ENCODE measurements around the gene ASIC4.

Gene ASIC4

DNA sequence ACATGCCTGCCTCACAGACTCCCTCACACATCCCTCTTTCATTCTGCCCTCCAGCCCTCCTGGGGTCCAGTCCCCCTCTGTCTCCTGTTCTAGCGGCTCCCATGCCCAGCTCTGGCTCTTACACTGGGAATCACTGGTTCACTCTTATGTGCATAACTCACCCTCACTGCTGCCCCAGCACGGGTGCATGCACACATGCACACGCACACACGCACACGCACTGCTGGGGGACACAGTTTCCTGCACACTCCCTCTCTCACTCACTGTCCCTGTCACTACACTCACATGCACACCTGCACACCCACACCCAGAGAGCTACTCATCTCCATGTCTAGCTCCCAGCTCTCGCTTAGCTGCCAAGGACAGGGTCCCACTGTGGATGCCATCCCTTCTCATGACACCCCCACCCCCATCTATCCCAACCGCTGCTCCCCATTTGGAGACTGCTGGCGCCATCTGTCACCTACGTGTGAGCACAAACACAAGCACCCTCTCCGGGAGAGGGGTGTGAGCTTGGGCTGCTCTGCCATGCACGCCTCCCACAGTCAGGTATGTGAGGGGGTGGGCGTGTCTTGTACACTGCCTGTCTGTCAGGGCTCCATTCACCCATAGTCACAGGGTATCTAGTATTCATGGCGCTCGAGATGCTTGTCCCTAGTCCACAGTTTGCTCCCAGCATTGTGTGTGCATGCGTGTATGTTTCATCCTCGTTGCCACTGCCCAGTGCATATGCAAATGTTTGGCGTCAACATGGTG lies 1.8 kb downstream of the ASIC4 start:
- DNase-seq (ENCODE audit: low read depth) = no peak

DNA sequence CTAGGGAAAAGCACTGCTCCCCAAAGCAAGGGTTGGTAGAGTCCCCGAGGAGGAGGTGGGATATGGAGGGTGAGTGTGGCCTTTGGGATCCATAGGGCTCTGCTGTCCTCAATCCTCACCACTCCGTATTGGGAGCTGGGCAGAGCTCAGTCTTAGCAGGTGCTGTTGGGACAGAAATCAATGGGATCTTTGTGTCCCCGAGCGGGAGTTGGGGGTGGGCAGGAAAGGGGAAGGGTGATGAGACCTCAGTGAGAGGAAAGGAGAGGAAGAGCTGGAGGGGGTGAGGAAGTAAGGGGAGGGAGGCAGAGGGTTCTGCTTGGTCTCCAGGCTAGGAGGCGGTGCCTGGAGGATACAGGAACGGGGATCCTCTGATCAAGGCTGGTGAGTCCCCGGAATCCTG lies 2.6 kb downstream of the ASIC4 start:
- DNase-seq (ENCODE audit: low read depth) = no peak

DNA sequence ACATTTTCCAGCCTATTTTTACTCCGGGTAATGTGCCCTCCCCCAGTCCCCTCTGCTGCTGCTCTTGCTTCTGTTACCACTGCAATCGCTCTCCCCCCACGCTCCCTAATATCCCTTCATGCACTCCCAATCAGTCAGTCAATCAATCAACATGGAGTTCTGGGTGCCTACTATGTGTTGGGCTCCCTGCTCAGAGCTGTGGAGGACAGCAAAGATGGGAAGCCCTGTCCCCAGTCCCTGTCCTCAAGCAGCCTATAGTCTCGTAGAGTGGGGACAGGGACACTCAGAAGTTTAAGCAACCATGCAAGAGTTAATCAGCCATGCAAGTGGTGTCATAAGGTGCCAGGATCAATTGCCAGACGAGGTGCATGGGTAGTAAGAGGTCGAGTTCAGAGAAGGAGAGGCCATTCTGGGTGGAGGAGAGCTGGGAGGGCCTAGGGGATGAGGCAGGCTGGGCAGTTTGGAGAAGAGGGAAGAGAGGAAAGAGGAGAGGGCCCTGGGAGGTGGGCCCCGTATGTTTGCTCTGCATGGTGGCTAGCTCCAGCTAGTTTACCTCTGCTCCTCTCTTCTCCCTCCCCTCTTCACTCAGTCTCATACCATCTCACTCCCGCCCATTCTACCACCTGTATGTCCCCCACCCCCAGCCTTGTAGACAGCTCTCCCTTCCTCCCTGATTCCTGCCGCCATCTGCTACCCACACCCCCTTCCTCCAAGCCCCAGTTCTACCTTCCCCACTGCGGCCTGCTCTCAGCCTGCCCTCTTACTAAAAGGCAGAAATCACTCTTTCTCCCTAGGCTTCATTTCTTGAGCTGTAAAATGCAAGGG lies 3.9 kb downstream of the ASIC4 start:
- no peak for DNase-seq (ENCODE audit: low read depth)

DNA sequence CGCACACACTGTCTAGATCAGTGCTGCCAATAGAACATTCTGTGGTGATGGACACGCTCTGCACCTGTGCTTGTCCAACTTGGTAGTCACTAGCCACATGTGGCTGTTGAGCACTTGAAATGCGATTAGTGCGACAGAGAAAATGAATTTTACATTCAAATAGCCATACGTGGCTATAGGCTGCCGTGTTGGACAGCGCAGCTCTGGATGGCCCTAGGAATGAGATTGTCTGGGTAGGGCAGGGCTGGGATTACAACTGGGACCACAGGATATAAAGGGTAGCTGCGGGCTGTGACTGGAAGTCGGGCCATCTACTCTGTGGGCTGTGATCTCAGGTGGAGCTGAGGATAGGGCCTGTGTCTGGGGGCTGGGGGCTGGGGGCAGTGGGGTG lies 5.2 kb downstream of the ASIC4 start:
- no peak for DNase-seq (ENCODE audit: low read depth)

DNA sequence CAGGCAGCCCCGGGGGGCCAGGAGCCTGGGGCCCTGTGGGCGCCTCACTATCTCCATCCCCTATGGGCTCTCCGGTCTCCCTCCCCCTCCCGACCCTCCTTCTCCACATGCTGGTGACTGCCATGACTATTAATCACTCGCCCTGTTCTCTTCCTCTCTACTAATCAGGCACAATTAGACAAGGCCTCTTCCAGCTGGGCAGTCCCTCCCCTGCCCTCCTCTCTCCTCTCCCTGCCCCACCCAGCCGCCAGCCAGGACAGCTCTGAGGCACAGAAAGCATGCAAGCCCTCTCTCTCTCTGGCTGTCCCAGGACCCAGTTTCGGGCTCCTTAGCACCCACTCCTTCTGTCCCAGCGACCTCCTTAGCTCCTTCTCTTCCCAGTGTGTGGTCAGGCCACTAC lies 5.8 kb downstream of the ASIC4 start:
- no peak for DNase-seq (ENCODE audit: low read depth)

DNA sequence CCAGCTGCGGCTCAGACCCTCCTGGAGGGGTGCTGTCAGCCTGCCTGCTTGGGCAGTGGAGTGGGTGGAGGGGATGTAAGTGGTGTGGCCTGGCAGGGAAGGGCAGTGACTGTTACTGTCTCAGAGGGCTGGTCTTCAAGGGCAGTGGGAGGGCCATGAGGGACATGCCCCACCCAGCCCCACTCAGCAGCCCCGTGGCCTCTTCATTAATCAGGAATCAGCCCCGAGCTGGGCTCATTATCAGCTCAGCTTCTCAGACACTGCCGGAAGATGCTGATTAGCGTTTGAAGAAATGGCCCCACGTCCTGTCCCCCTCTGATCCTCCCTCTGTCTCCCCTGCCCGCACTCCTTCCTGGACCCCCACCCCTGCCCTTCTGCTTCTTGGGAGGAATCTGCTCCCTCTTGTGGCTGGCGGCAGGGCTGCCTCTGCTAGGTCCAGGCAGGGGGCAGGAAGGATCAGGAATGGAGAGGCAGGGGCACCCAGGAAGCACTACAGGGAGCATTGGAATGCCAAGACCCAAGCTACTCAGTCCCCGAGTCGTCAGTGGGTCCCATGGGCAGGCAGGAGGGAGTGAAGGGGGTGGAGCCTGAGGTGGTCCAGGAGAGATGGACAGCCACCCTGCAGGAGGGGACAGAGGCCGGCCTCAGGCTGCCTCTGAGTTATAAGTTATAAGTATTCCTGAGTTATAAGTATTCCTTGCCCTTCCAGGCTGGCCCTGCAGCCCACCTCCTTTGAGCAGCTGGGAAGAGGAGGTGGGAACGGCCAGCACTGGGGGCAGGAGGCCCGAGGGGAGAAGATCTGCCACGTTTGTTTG lies 7.0 kb downstream of the ASIC4 start:
- DNase-seq (ENCODE audit: low read depth) = no peak

DNA sequence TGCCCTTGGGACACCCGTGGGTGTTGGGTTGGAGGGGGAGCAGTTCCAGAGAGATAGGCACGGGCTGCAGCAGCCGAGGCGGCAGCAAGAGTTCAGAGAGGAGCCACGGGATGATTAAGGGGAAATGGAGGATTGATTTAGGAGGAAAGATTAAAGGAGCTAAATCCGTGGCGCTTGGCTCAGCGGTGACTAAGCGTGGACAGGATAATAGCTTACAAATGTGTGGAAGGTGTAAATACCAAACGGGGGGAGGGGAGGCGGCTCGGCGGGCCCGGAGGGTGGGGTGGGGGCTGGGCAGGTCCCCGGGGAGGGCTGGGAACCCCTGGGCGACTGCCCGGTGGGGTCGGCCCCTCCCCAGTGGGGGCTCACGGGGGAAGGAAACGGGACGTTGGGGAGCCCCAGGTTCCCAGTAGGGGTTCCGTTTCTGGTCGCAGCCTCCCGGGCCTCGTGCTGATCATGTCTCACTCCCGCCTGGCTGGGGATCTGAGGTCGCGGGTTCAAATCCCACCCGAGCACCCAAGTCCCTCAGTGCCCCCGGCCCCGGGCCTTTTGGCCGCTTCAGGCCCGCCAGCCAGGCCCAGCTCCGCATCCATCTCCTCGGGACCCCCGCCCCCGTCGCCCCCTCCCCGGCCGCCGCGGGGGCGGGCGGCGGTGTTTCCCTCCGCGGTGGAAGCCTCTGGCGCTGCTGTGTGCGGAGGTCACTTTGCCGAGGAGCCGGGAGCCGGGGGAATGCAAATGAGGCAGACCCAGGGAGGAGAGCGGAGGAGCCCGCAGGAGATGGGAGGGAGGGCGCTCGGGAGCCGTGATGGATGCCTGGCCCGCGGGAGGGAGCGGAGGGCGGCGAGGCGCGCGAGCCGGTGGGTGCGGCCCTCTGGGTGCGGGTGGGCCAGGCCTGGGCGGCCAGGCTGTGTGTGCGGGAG lies 8.1 kb downstream of the ASIC4 start:
- DNase-seq (ENCODE audit: low read depth) = no peak

DNA sequence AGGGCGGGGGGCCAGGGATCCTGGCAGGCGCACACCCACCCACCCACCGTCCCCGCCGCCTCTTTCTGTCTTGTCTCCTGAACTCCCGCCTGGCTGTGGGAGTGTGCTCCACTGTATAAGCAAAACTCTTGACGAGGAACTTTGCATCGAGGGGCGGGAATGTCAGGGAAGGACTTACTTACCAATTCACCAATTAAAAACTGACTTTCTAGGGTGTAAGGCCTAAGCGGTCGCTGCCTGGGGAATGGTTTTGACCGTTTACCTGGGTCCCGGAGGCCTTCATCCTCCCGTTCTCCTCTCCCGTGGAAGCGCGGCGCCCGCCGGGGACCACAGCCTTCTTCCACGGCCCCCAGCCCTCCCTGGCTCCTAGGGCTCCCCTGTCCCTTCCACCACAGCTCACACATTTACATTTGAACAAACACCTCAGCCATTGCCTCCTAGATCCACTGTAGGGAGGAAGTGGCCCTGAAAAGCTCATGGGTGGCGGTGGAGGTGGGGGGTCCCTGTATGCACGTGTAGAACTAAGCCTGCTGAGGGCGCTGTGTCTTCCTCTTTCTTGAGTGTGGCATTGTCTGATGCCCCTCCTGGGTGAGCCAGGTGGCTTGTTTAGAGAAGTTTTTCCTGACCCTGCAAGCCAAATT lies 8.9 kb downstream of the ASIC4 start:
- DNase-seq (ENCODE audit: low read depth) = no peak

DNA sequence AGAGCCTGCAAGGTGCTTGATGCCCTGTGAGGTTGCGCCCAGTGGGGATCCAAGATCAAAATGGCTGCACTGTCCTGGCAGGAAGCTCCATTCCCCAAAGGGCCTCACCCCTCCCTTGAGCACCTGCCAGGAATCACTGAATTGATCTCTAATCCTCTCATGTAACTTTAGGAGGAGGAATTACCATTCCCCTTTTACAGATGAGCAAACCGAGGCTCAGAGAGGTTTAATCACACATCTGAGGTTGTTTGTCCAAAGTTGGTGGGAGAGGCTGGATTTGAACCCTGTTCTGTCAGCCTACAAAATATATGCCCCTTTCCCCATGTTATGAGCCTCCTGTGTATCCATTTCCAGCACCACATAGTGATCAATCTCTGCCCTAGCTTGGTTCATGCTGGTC lies 10.5 kb downstream of the ASIC4 start:
- no peak for DNase-seq (ENCODE audit: low read depth)

DNA sequence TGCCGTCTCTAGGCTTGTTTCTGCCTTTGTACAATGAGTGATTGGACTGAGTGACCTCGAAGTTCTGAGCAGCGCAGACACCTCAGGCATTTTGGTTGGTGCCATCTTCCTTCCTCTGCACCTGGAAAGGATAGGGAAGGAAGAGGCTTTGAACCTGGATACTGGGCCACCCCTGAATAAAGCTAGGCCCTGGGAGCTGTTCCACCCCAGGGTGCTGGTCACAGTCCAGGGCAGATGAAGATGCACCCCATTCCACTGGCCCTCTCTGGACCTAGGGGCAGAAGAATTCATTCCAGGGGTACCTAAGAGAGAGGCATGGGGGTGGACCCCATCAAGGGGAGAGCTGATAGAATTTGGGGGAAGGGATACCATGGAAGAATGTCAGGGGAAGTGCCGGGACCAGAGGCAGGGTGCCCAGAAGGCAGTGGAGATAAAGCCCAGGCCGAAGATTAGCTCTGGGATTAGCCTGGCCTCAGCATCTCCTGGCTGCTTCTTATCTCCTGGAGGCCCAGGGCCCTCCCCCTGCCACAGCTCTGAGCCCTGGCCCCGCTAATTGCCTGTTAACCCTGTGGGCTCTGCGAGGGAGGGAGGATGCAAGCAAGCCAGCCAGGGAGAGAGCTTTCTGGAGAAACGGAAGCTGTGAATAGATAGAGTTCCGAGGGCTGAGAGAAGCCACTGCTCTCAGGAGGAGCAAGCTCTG lies 11.4 kb downstream of the ASIC4 start:
- DNase-seq (ENCODE audit: low read depth) = no peak

DNA sequence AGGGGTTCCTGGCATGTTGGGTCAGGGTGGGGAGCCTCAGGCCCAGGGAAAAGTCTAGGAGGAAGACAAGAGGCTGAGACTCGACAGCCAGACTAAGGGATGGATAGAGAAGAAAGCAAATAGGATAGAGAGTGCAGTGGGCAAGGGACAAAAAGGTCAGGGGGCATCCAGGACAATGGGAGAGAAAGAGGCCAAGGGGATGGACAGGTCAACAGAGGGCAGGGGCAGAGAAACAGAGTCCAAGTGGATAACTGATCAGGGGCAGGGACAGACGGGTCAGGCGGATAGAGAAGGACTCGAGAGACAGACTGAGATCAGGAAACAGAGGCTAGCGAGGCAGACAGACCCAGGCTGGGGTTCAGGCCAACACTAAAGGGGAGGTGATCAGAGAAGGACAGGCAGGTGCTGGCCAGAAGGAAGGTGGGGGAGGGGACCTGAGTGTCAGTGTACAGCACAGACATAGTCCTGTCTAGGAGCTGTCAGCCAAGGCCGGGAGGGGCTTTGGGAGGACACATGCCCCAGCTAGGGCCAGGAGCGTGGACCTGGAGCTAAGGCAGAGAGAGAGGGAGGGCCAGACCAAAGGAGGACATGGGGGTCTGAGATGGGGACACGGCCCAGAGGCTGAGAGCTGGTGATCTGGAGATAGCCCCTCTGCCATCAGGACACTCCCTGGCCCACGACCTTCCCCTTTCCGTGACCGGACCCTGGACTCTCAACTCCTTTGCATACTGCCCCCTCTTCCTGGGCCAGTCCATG lies 12.2 kb downstream of the ASIC4 start:
- DNase-seq (ENCODE audit: low read depth) = no peak

DNA sequence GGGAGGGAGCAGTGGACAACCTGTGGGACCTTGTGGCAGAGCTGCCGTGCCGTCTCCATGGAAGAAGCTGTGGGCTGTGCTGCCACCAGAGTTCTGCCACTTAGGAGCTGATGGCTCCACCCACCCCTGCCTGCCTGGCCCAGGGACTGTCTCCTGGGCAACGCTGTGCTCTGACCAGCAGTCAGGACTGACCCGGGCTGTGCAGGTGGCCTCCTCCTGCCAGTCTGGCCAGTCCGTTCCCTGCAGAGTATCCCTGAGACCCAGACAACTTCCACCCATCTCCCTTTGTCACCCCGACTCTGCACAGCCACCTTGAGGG lies 12.8 kb downstream of the ASIC4 start:
- no peak for DNase-seq (ENCODE audit: low read depth)

DNA sequence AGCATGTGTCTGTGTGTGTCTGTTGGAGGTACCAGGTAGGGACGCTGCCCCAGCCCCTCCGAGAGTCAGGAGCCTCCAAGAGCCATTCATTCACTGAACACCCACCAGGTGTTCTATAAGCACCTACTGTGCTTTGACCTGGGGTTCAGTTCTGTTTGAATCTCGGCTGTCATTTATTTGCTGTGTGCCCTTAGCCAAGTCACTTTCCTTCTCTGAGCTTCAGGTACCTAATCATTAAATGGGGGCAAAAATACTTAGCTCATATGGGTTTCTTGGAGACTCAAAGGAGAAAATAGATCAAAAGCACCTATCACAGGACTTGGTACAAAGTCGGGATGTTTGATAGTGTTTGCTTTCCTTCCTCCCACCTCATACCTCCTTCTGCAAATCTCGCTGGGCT lies 13.2 kb downstream of the ASIC4 start:
- no peak for DNase-seq (ENCODE audit: low read depth)

DNA sequence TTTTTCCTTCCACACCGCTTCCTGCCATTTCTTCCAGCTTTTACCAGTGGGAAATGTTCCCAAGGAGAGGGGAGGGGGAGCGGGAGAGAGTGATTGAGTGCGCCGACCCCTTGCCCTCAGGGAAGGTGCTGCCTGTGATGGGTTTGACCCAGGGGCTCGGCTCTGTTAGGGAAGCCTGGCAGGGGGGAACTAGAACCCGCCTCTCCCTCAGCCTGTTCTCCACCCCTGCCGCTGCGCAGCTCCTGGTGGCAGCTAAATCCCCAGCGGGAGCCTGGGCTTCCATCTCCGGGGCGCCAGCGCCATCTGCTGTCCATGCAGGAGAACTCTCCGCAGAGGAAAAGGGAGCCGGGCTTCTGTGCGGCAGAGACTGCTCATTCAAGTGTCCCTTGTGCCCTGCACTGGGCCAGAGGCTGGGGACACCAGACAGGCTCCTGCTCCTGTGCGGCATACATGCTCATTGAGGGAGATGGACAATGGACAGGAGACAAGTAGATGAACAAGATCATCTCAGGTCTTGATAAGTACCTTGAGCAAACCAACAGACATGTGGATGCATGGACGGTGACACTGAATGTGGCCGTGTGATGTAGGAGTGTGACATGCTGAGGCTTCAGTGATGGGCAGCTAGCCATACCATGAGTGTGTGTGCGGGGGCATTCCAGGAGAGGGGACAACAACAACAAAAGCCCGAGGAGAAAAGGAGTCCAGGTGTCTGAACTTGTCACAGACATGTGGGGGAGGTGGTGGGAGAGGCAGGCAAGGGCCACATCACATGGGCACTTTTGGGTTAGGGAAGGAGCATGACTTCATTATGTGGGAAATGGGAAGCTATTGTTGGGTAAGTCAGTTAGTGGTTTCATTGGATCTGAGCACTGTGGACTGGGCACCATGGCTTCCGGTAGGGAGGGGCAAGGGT lies 16.0 kb downstream of the ASIC4 start:
- DNase-seq (ENCODE audit: low read depth) = peak; percentile 73

DNA sequence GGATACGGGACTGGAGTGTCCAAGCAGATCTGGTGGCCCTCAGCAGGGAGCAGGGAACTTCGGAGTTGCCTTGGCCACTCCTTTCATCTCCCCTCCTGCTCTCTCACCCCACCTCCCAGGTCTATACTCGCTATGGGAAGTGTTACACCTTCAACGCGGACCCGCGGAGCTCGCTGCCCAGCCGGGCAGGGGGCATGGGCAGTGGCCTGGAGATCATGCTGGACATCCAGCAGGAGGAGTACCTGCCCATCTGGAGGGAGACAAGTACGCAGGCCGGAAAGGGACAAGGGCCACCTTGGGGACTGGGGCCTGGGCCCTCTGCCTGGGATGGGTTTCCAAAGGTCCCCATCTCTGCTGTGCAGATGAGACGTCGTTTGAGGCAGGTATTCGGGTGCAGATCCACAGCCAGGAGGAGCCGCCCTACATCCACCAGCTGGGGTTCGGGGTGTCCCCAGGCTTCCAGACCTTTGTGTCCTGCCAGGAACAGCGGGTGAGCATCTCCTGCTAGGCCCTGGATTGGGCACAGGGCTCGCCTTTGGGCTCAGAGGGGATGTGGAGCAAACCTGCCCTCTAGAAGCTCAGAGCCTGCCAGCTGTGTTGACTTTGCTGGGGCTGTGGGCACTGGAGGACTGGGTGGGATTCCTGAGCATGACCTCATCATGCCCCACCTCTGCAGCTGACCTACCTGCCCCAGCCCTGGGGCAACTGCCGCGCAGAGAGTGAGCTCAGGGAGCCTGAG lies 17.5 kb downstream of the ASIC4 start:
- DNase-seq (ENCODE audit: low read depth) = no peak

DNA sequence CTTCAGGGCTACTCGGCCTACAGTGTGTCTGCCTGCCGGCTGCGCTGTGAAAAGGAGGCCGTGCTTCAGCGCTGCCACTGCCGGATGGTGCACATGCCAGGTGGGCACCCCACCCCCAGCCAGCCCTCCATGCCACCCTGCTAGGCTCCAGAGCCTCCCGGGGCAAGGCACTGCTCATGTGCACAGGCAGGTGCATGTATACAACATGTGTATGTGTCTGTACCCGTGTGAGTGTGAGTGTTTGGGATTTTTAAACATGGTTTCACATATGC lies 18.0 kb downstream of the ASIC4 start:
- no peak for DNase-seq (ENCODE audit: low read depth)

DNA sequence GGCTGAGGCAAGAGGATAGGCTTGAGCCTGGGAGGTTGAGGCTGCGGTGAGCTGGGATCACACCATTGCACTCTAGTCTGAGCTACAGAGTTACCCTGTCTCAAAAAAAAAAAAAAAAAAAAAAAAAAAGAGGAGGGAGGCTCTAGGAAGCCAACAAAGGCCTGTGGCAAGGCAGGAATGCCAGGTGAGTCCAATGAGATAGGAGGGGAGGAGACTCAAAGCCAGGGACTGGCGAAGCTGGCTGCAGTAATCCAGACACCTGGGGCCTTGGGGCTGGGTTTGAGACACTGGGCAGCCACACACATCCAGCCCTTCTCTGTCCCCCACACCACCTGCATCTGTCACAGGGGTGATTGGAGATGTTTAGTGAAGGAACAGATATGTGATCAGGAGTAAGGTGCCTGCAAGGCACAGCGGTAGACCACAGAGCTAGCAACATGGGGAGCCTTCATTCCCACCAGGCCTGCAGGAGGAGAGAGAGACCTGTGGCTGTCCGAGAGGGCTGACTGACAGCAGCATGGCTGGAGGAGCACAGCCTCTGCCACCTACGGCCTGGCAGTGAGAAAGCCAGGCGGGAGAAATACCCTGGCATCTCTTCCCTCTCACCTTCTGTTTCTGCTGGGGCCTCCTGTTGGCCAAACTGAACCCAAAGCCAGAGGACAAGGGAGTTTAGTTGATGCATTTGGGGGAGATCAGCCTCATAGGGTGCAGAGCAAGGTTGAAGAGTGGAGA lies 19.8 kb downstream of the ASIC4 start:
- DNase-seq (ENCODE audit: low read depth) = no peak

DNA sequence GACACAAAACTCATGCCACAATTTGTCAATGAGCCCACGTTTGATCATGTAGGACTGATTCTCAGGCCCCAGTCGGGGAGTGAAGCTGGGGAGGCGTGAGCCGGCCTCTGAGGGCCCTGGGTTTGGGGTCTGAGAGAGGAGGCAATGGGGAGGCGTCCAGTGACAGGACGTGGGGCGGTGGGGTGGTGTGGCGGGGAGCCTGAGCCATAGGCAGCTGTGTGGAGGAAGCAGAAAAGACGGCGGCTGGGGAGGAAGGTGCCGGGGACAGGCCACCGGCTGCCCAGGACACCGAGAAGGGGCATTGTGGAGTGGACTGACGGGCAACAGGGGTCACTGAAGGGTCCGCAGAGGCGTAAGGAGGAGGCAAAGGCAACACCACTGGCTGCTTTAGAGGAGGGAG lies 22.1 kb downstream of the ASIC4 start:
- DNase-seq (ENCODE audit: low read depth) = no peak

Data from T follicular helper cell (primary cell).